Measurements from ENCODE around the gene FNIP1.

- TF ChIP-seq EZH2 (IDR thresholded peaks at IDR 0.05; ENCODE audit: low read depth, low read length, severe bottlenecking), result no peak
- TF ChIP-seq CTCF (IDR thresholded peaks at IDR 0.05; ENCODE audit: control extremely low read depth in 1 of 3, insufficient read depth in 1 of 3, low read depth in 1 of 3, low read length in 3 of 3), result no peak
- TF ChIP-seq SP4 (IDR thresholded peaks at IDR 0.05; ENCODE audit: low read length), result no peak
- no peak for TF ChIP-seq SP1 (IDR thresholded peaks at IDR 0.05; ENCODE audit: low read depth, low read length)
These were observed 189.4 kb downstream of the FNIP1 start for GRCh38 chr5:131607418-131607817.
